ENCODE results near the gene TMTC1.

The TMTC1 gene

DNA sequence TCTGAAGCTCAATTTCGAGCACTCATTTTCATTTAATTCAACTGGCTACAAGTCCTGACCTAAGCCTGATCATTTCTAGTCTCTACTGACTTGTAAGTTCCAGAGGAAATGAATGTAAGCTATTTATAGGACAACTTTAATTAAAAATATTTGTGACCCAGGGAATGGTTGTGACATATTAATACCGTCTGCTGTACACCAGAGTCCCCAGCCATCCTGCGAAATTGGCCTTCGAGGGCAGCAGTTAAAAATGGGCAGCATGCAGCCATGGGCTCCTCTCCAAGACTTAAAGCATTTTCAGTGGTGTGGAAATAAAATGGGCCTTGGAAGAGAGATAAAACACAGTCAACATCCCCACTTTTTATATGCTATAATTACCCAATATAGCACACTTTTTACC lies 255.6 kb downstream of the TMTC1 start:
- DNase-seq: no peak
- TF ChIP-seq POLR2A (IDR thresholded peaks at IDR 0.05; ENCODE audit: low read length): no peak
- no peak for TF ChIP-seq GATA1 (IDR thresholded peaks at IDR 0.05; ENCODE audit: low read depth, low read length)

DNA sequence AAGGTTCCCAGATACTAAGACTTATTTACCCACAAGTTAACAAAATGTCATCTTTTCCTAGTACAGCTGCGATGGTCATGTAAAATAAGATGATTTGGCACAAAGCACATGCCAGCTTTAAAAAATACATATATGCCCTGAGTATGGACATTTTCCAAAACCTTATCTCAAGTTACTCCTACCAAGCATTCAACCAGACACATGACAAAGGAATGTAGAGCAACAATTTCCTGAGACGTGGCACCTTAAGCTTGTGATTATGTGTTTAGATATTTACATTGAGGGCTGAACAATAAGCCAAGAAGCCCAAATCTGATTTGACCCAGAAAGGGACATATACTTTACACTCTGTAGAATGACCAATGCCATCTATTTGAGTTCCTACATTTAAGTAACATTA lies 261.8 kb downstream of the TMTC1 start:
- DNase-seq: no peak

DNA sequence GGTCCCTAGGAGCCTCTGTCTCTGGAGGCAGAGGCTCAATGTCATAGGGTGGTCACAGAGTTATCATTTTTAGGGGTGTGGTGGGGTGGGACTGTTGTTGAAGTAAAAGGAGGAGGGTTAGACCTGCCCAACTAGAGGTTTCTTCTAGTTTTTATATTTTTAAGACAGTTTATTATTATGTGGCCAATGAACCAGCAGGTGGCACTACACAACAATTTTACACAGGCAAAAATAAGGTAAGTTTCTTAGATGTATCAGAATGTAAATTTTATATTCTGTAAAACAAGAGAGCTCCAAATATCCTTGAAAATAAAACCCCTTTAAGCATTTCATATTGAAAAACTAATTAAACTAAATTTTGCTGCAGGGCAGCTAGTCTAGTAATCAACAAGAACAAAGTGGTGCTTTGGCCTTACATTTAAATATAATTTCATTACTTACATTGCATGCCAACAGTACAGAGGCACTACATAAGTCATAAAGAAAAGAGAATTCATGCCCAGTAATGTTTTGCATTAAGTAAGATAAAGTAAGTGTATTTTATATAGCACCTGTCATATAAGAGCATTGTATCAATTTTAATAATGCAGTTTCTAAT lies 264.1 kb downstream of the TMTC1 start:
- peak; percentile 23 to 69 for DNase-seq
- TF ChIP-seq GATA1 (IDR thresholded peaks at IDR 0.05; ENCODE audit: low read depth, low read length): no peak
- TF ChIP-seq POLR2A (IDR thresholded peaks at IDR 0.05; ENCODE audit: low read length): no peak

More for the DNA sequence above, 261.8 kb downstream of the TMTC1 start:
- no peak for TF ChIP-seq POLR2A (IDR thresholded peaks at IDR 0.05; ENCODE audit: low read length)
- no peak for TF ChIP-seq GATA1 (IDR thresholded peaks at IDR 0.05; ENCODE audit: low read depth, low read length)

DNA sequence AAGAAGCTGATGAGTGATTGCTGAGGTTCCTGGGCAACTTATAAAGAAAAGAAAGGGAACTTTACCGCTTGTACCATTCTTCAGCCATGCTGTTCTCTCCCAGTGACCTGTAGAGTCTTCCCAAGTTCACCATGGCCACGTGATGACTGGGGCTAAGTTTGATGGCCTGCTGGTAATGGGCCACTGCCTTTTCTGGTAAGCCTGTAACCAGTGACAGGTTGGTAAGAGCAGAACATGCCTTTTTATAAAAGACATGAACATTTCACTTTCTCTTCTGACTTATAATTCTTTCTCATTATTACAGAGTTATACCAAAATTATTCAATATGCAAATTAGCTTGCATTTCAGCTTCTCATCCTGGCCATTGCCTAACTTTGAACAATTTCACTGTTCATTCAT lies 265.3 kb downstream of the TMTC1 start:
- no peak for DNase-seq
- TF ChIP-seq GATA1 (IDR thresholded peaks at IDR 0.05; ENCODE audit: low read depth, low read length): no peak
- no peak for TF ChIP-seq POLR2A (IDR thresholded peaks at IDR 0.05; ENCODE audit: low read length)

DNA sequence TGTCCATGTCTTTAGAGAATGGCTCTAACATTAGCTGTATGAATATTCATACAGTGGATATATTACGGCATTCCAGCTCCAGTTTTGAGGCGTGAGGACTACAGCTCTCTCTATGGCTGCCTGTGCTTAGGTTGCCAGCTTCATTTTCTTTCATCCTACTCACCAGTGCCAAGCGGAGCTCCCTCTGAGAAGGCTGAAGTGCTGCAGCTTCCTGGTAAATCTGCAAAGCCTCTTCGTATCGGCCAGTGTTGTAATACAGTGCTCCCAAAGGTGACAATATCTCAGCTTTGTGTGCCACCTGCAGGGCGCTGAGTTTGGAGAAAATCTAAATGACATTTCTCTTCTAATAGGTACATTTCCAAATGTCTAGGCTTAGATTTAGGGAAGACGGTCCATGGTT lies 266.5 kb downstream of the TMTC1 start:
- no peak for TF ChIP-seq POLR2A (IDR thresholded peaks at IDR 0.05; ENCODE audit: low read length)
- no peak for TF ChIP-seq GATA1 (IDR thresholded peaks at IDR 0.05; ENCODE audit: low read depth, low read length)
- no peak for DNase-seq

DNA sequence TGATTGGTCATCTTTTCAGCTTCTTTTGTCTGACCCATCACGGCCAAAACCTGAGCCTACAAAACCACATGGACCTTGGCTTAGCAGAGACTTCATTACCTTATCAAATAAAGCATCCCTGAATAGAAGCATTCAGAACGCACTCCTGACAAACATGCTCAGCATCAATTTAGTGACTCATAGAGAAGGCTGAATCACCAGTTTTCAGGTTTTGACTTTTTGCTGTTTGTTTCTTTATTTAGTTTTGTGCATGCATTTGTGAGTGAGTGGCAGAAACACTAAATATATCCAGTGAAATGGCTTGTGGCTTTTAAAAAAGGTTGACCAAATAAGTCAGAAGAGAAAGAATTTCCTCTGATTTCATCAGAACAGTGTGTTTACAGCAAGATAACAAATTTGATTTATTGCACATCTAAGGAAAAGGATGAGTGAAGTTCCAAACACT lies 267.3 kb downstream of the TMTC1 start:
- no peak for TF ChIP-seq POLR2A (IDR thresholded peaks at IDR 0.05; ENCODE audit: low read length)
- no peak for DNase-seq

DNA sequence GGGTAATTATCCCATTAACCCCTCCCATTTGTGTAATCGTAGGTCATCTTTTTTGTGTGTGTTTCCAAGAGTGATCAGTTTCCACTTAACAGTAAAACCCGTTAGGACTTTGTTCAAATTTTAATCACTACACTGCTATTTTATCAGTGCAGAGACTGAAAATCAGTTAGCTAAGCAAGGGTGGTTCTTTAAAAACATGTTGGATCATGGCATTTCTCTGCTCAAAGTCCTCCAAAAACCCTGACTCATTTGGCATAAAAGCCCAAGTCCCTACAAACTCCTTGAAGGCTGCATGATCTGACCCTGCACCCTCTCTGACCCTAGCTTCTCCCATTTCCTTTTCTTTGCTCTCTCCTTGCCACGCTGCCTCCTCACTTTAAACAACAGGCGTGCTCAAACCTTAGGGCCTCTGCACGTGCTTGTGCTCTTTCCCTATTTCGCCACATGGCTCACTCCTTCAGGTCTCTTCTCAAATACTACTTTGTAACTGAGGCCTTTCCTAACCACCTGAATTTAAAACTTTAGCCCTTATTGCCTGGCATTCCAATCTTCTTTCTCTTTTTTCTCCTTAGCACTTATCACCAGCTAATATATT lies 273.1 kb downstream of the TMTC1 start:
- TF ChIP-seq GATA1 (IDR thresholded peaks at IDR 0.05; ENCODE audit: low read depth, low read length) (no peak), POLR2A (IDR thresholded peaks at IDR 0.05; ENCODE audit: low read length) (no peak)
- DNase-seq: no peak

DNA sequence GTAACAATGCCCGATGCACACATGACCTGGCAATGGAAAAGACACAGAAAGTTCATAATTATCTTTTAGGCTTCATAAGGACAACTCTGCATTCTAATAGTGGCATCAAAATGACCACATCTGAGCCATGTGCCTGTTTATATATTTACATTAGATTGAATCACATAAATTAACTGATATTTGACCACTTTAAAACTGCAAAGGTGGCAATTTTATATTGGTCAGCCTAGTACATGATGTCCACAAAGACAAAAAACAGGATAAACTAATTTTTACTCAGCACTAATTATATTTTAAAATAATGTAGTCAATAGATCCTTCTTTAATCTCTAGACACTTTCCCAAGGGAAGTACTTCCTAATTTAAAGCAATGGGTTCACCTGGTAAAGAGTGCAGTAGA lies 274.2 kb downstream of the TMTC1 start:
- DNase-seq: no peak
- TF ChIP-seq POLR2A (IDR thresholded peaks at IDR 0.05; ENCODE audit: low read length): no peak
- TF ChIP-seq GATA1 (IDR thresholded peaks at IDR 0.05; ENCODE audit: low read depth, low read length): no peak

DNA sequence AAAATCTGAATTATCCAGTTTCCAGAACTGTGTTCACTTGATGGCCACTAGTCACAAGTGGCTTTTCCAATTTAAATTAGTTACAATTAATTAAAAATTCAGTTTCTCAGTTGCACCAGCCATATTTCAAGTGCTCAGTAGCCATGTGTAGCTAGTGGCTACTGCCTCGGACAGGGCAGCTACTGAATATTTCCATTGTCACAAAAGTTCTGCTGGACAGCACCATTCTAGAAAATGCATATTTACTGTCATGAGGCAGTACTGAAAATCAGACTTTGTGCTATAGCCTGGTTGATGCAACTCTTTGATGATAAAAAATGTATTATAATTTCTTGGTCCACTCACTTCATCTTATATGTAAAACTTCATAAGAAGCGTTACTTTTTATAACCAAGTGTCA lies 274.8 kb downstream of the TMTC1 start:
- TF ChIP-seq GATA1 (IDR thresholded peaks at IDR 0.05; ENCODE audit: low read depth, low read length) (no peak), POLR2A (IDR thresholded peaks at IDR 0.05; ENCODE audit: low read length) (no peak)
- no peak for DNase-seq

DNA sequence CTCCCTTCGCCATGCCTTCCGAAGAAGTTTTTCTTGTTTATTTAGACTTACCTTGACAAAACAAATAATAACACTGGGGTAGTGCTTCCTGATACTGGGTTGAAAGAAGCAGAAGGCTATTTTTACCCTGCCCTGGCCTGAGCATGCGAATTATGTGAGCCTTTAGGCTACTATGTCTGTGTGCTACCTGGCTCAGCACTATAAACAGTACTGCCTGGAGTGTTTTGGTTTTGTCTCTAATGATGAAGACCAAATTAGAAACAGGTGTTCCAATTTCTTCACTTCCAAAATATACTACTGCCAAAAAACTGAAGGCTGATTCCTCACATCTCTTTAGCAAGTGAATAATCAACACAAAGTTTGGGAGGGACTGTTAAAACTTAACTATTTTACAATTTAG lies 278.6 kb downstream of the TMTC1 start:
- TF ChIP-seq POLR2A (IDR thresholded peaks at IDR 0.05; ENCODE audit: low read length): no peak
- TF ChIP-seq GATA1 (IDR thresholded peaks at IDR 0.05; ENCODE audit: low read depth, low read length): no peak

DNA sequence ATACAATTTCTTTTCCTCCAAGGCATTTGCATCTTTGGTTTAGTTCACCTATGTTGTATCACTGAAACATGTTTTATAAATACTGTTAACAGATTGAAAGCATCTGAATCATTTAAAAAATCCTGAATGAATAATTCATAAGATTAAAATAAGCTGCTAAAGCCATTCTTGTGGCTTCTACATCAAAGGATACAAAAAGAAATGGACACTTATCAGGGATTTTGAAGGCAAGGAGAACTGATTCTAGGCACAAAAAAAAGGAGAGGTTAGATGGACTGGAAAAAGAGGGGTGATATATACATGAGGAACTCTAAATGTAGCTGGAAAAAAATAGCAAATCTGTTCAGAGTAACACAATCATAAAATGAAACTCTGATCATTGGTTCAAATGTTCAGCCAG lies 280.5 kb downstream of the TMTC1 start:
- TF ChIP-seq POLR2A (IDR thresholded peaks at IDR 0.05; ENCODE audit: low read length): no peak
- TF ChIP-seq GATA1 (IDR thresholded peaks at IDR 0.05; ENCODE audit: low read depth, low read length): no peak
- no peak for DNase-seq

More for the DNA sequence above, 278.6 kb downstream of the TMTC1 start:
- DNase-seq: no peak

DNA sequence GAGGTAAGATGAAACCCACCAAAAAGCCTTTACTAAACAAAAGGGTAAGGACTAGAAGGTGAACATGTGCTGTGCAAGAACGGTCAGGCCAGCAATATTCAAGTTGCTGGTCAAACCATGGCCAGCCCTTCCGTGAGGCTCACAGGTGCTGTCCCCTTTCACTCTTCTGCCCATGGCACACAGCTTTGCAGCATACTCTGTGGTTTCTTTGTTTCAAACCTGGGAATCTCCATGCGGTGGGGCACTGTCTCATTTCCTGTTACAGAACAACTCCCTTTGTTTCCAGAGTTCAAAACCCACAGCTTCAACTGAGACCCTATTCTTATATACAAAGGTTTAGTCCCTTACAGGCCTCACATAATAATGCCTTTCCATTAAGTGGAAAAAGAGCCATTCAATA lies 284.5 kb downstream of the TMTC1 start:
- TF ChIP-seq GATA1 (IDR thresholded peaks at IDR 0.05; ENCODE audit: low read depth, low read length): no peak
- TF ChIP-seq POLR2A (IDR thresholded peaks at IDR 0.05; ENCODE audit: low read length): no peak

DNA sequence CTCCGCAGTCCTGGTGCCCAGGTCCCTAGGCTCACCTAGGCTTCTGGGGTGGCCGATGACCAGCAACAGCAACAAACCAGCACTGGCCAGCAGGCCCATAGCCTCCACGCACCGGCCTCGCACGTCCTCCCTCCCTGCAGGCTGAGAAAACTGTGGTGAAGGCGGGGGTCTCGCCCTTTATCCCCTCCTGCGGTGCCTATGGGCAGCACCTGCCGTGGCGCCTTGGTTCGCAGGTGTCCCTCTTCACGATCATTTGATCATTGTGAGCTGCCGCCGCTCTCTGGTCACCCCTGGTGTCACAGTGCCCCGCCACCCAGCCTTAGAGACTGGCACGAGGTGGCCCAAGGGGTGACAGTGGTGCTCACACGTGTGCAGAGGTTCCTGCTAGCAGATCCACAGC lies 286.2 kb downstream of the TMTC1 start, which contains the start of gene OVCH1:
OVCH1 (minus strand) TSS at position 99 of the 400 bp plus-strand sequence; CDS start at position 99, 0 bp downstream.
- TF ChIP-seq GATA1 (IDR thresholded peaks at IDR 0.05; ENCODE audit: low read depth, low read length) (no peak), POLR2A (IDR thresholded peaks at IDR 0.05; ENCODE audit: low read length) (no peak)
- DNase-seq: no peak

More for the DNA sequence above, 284.5 kb downstream of the TMTC1 start:
- no peak for DNase-seq

DNA sequence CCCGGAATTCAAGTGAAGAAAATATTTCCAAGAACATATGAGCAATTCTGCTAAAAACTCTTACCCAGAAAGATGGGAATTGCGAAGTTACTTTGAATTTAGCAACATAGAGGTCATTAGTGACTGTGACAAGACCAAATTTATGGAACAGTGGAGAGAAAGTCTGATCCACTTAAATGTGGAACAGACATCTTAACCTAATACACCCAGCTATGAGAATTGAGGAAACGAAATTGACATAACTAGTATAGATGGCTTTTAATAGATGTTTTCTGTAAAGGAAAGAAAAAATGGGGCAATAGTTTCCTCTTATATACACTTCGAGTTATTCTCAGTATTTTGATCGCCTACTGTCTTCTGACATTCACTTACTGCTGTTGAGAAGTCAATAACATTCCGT lies 290.9 kb downstream of the TMTC1 start:
- no peak for DNase-seq
- TF ChIP-seq GATA1 (IDR thresholded peaks at IDR 0.05; ENCODE audit: low read depth, low read length) (no peak), POLR2A (IDR thresholded peaks at IDR 0.05; ENCODE audit: low read length) (no peak)

DNA sequence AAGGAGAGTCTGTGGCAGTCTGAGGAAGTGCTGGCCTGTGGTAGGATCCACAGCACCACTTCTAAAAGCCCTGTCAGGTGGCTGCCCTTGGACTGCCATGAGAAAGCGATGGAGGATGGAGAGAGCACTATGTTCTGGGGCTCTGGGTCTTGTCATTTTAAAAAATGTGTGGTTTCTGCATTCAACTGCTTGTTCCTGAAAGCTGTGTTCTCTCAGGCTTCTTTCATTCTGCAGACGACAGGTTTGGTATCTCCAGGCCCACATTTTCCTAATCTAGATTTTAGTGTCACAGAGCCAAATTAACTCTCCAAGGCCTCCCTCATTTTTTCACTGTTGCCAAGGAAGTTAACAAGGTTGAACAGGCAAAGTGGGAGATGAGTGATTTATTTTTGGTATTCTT lies 296.8 kb downstream of the TMTC1 start:
- TF ChIP-seq POLR2A (IDR thresholded peaks at IDR 0.05; ENCODE audit: low read length): no peak
- no peak for TF ChIP-seq GATA1 (IDR thresholded peaks at IDR 0.05; ENCODE audit: low read depth, low read length)
- DNase-seq: no peak
